Stimulated activated CD8-positive, alpha-beta memory T cell treated with anti-CD3 and anti-CD28 coated beads, Interleukin-15, amount 100 ng/mL, for 24 hours (primary cell): Measurements from ENCODE around the gene HSPG2.
"Not testable (repeated sequence)": the region's sequence is repeated elsewhere in the genome, so short reads cannot be mapped to it uniquely, and the experiment has no call there.

Experiments
- DNase-seq: peaks from one replicate; pipeline ENCODE4 v3.0.0-alpha.2; 2020; ENCODE audit warnings: low read depth

HSPG2 gene

DNA sequence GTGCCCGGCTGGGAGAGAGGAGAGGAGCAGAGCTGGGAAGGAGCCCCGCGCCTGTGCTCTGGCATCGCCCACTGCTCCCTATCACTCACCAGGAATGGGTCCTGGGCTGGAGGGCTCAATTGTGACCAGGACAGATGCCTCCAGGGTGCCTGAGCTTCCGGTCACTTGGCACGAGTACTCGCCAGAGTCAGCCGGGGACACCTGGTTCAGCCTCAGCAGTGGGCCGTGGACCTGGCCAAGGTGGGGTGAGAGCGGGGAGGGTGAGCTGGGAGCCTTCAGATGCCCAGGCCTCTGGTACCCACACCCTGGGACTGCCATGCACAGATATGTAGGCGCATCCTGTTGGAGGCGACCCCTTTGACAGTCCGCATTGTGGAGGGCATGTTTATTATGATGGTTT lies 93.9 kb downstream of the HSPG2 start:
- DNase-seq = no peak

DNA sequence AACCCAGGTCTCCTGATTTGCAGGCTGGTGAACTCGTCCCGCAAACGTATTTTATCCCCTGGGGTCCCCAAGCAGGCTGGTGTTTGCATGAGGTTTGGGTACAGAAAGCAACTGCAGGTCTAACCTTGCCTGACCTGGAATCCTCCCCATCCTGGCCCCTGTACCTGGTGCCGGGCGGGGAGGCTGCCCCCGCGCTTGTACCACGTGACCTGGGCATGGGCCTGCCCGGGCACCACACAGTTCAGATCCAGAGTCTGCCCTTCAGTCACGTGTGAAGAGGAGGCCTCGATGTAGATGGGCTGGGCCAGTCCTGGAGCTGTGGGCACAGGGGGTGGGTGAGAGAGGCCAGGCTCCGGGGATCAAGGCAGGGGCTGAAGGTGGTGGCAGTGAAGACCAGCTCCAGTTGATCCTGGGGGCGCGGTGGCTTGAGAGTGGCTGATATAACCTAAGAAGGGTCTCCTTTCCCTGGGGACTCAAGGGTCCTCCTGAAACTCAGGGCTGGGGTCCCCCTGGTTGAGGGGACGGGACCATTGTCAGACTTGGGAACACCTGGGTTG lies 94.4 kb downstream of the HSPG2 start:
- no peak for DNase-seq

DNA sequence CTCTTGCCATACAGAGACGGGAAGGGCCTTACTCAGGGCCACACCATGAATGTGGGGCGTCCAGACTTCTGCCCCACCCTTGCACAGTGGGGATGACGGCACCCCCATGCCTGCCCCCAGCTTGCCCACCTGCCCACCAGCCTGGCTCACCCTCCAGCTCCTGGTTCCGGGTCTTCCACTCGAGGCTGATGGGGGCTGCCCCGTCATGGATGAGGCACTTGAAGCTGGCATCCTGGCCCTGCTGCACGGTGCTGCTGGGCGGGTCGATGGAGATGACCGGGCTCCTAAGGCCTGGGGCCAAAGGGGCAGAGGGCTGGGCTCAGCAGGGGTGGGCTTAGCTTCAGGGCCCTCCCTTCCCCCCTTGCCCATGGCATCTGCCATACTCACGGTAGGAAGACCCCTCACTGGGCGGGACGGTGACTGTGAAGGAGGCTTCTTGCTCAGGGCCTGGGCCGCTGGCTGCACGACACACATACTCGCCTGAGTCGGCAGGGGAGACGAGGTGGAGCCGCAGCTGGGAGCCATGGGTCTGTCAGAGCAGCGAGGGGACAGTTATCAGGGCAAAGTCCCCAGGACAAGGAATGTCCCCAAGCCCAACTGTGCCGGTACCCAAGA lies 95.2 kb downstream of the HSPG2 start:
- no peak for DNase-seq

DNA sequence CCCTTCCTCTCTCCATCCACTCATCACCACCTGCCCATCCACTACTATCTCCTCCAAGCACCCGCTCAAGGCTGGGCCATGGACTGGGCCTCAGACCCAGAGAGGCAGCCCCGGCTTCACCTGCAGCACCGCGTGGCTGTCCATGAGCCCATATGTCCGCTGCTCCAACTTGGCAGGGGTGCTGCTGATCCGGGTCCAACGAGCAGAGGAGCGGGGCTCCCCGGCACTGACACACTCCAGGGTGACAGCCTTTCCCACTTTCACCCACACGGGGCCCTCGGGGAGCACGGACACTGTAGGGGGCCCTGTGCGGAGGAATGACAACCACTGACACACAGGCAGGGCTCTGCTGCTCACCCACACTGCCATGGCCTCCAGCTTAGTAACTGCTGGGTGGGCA lies 96.1 kb downstream of the HSPG2 start:
- DNase-seq = no peak

GRCh38 chr1:21839337-21840037 lies 97.6 kb downstream of the HSPG2 start:
- no peak for DNase-seq

GRCh38 chr1:21838359-21839157 lies 98.6 kb downstream of the HSPG2 start:
- no peak for DNase-seq

GRCh38 chr1:21837476-21837875 lies 99.6 kb downstream of the HSPG2 start:
- no peak for DNase-seq

GRCh38 chr1:21836729-21837128 lies 100.4 kb downstream of the HSPG2 start:
- DNase-seq = no peak

- DNase-seq = no peak
Observed at GRCh38 chr1:21836010-21836409, 101.1 kb downstream of the HSPG2 start.

DNA sequence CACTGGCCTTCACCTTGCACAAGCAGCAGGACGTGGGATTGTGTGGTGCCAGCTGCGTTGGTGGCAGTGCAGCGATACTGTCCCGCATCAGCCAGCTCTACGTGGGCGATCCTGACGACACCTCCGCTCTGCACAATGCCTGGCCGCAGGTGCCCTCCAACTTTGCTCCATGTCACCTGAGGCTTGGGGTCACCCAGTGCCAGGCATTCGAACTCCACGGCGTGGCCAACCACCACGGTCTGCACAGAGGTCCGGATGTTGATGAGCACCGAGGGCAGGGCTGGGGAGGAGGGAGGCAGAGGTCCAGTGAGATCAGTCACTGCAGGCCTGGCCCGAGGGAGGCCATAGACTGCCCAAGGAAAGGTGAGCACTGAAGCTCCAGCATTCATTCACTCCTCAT lies 102.4 kb downstream of the HSPG2 start:
- DNase-seq = no peak

- no peak for DNase-seq
Observed at GRCh38 chr1:21834094-21834493, 103.0 kb downstream of the HSPG2 start.

DNA sequence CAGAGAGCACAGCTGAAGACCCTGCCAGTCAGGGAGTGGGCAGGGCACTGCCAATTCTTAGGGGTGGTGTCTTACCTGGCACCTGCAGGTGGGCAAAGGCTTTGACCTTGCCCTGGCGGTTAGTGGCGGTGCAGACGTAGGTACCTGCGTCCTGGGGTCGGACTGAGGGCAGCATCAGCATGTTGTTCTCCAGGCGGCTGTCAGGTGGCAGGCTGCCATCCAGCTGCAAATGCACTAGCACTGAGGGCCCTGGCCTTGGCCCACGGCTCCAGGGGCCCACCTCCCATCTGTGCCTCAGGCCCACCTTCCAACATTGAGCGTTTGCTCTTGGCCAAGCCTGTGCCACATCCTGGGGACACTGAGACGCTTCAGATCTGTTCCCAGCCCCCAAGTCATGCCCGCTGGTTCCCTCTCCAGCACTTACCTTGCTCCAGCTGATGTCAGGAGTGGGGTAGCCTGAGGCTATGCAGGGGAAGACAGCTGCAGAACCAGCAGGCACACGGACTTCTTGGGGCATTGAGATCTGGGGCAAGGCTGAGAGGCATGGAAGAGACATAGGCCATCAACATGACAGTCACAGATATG lies 103.6 kb downstream of the HSPG2 start:
- no peak for DNase-seq

DNA sequence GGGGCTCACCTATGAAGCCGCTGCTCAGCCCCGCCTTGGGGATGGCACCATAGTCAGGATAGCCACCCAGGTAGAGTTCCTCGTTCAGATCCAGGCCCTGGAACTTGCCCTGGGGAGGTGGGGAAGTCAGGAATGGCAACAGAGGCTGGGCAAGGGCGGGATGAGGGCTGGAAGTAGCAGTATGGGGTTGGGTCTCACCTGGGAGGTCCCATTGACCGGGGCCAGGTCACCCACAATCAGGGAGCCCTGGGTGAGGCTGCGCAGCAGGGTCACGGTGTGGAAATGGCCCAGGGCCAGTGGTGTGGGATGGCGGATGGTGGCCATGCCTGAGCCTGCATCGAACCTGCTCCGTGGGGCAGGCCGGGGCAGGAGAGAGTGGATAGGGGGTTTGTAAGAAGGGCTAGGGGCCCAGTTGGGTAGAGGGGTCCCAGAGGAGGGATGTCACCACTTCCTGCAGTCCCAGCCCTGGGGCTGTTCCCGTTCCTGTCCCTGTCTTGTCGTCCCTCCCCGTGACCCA lies 105.6 kb downstream of the HSPG2 start:
- no peak for DNase-seq

DNA sequence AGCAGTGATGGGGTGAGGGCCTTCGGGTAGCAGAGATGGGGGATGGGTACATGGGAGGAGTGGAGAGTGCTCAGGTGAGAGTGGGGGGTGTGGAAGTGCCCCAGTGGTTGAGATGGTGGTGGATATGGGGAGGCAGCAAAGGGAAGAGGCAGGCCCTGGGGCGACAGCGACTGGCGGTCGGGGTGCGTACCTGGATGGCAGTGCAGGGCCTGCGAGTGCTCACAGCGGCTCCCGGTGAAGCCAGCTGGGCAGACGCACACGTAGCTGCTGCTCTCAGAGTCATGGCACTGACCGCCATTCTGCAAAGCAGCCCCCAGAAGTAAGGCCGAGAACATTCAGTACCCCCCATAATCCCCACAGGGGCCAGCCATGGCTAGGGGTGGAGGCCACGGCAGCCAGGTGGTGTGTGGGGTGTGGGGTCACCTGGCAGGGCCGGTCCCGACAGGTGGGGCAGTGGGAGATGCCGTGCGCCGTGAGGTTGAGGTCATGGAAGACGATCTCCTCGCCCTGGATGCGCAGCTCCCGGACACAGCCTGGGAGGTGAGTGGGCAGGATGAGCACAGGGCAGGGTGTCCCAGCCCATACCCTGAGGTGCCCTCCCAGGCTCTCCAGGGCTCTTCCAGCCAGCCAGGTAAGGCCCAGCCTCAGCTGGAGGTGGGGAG lies 106.2 kb downstream of the HSPG2 start:
- no peak for DNase-seq

GRCh38 chr1:21829294-21829693 lies 107.8 kb downstream of the HSPG2 start:
- DNase-seq = no peak

- no peak for DNase-seq
Observed at GRCh38 chr1:21828506-21829210, 108.5 kb downstream of the HSPG2 start.

DNA sequence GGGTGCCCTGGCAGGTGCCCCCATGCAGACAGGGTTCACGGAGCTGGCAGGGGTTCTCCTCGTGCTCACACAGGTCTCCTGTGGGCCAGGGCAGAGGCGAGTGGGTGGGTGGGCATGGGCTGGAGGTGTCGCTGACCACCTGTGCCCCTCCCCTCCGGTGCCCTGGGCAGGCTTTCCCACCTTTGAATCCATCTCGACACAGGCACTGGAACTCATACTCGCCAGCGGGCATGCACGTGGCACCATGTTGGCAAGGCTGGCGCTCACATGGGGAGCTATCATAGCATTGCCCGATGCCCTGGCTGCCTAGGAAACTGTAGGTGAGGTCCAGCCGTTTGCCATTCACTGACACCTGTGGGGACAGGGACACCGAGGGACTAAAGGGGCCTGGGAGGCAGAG lies 109.0 kb downstream of the HSPG2 start:
- no peak for DNase-seq

GRCh38 chr1:21827141-21827679 lies 109.9 kb downstream of the HSPG2 start:
- no peak for DNase-seq

- not testable (repeated sequence) for DNase-seq
Observed at GRCh38 chr1:21826694-21827093, 110.4 kb downstream of the HSPG2 start.

DNA sequence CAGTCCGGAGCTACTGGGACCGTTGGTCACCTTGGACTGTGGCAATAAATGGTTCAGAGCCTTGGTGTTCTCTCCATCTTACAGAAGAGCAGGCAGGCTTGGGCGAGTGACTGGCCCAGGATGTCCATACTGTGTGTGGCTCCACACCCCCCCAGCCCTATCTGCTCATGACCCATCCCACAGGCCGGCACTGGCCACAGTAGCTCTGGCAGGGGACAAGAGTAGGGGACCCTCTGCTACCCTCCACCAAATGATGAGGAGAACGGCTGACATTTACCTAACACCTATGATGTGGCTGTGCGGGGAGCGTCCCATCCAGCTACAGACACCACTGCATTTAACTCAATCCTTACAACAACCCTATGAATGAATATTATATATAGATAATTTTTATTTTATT lies 111.7 kb downstream of the HSPG2 start:
- no peak for DNase-seq

DNA sequence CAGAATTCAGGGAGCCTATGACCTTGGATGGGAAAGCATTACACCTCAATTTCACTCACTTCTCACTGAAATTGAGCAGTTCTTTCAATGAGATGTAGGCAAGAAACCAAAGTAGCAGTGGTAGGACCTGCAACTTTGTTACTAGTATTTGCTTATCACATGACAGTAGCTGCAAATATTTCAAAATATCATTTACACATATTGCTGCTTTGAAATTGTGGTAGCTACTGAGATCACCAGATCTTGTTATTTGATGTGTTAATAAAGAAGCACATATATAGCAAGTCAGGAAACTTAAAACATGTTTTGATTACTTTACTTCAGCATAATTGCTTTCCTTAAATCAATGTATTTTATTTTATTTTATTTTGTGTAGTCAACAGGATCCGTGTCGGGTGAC lies 112.2 kb downstream of the HSPG2 start:
- no peak for DNase-seq
